NCI-H446 treated with DMSO at 0.1 percent for 48 hours (cell line): Measurements from ENCODE around the gene NPDC1.
"Not testable (repeated sequence)": the region's sequence is repeated elsewhere in the genome, so short reads cannot be mapped to it uniquely, and the experiment has no call there.

Experiments used
- DNase-seq: peaks from one replicate; lab custom pipeline; 2025; lab: John Stamatoyannopoulos, UW

Gene NPDC1

DNA sequence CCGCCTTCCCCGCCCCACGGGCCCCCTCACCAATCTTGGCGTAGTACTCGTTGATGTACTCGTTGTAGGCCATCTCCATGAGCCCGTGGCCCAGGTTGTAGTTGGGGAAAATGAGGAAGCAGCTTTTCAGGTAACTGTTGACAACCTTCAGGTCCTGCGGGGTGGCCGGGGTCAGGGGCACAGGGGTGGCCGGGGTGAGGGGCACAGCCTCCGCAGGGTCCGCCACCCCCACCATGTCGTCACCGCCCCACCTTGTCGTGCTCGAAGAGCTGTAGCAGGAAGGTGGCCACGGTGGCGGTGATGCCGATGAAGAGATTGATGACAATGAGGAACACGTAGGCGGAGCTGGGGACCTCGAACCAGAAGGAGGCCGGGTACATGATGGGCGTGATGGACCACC is 34.8 kb downstream of the NPDC1 start:
- no peak for DNase-seq

DNA sequence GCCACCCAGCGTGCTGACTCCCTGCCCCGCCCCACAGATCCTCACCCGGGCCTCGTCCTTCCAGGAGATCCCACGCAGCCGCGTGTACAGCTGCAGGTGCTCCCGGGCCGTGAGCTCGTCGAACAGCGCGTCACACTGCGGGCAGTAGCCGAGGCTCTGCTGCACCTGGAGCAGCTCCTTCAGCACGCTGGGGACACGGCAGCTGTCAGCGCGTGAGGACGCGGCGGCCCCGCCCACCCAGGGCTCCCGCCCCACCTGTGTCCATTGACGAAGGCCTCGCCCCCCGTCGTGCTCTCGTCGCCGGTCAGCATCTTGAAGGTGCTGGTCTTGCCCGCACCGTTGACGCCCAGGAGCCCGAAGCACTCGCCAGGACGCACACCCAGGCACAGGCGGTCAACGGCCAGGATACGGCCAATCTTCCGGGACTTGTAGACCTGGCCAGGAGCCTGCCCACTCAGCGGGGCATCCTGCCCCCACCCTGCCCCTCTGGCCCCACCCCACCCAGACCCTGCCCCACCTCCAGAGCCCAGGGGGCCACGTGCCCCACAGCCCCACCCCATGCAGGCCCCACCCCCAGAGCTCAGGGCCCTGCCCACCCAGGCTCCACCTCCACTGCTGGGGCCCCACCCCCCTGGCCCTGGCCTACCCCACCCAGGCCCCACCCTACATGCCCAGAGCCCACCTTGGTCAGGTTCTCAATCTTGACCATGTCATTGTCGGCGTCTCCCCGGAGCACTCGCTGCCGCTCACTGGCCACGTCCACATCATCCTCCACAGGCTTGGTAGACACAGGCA is 35.8 kb downstream of the NPDC1 start:
- DNase-seq: no peak

DNA sequence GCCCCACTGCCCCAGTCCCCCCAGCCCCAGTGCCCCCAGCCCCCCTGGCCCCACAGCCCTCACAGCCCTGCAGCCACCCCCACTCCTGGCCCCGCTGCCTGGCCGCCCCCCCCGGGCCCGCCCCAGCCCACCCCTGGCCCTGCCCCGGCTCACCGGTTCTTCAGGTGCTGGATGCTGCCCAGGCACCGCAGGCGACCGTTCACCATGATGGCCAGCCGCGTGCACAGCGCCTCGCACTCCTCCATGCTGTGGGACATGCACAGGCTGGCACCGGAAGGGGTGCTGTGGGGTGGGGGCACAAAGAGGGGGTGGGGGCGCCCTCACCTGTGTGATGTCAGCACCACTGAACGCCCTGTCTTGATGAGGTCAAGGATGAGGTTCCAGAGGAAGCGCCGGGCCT is 36.8 kb downstream of the NPDC1 start:
- DNase-seq: no peak

DNA sequence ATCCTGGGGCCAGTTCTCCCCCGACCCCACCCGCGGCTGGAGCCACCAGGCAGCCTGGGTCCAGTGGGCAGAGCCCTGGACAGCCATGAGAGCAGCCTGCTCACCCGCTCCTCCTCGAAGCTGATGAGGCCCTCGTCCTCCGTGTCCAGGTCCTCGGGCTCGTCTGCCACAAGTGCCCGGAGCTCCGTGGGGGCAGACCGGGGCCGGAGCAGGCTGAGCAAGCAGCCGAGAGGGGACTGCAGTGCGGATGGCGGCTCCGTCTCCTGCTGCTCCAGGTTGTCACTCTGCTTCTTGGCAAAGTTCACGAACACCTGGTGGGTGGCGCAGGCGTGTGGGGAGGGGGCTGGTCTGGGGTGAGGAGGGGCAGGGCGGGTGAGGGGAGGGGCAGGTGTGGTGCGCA is 37.7 kb downstream of the NPDC1 start:
- no peak for DNase-seq

DNA sequence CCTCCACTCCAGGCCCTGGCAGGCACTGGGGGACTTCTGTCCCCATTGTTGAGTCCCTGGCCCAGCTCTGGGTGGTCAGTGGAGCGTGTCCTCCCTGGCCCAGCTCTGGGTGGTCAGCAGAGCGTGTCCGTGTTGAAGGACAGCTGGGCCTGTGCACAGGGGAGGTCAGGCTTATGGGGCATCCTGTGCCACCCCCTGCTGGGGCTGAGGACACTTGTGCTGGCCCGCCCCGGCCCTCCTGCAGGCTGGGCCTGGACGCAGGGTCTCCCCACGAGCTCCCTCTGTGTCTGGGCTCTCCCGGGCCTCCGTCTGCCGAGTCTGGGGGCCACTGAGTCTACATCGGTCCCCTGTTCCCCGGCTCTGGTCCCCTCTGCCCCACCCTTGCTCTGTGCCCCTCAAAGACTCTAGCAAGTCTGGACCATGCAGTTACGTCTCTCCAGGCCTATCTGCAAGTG is 38.1 kb downstream of the NPDC1 start:
- DNase-seq: no peak

DNA sequence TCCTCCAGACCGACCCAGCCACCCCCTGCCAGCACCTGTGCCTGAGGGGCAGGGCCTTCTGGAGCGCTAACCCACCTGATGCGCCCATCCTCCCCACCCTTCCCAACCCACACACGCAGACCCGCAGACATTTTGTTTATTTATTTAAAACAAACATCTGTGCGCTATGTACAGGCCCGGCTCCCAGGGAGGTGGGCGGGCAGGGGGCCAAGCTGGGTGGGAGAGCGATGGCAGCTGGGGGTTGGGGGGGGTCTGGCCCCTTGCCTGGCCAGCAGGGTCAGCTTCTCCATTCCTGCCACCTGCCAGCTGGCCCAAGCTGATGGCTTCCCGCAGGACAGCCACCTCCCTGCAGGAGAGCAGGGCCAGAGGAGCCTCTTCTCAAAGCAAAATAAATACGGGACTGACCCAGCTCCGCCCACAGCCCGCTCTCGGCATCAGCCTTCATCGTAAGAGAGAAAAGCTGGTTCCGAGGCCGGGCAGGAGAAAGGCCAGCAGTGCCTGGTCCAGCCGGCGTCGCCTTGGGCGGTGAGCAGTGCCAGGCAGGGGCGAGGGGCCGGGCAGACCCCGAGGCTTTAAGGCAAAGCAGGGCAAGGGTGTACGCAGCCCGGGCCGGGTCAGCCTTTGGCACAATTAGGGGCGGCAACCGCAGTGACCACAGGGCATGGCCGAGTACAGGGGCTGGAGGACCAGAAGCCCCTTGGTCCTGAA is 38.7 kb downstream of the NPDC1 start:
- DNase-seq: no peak

DNA sequence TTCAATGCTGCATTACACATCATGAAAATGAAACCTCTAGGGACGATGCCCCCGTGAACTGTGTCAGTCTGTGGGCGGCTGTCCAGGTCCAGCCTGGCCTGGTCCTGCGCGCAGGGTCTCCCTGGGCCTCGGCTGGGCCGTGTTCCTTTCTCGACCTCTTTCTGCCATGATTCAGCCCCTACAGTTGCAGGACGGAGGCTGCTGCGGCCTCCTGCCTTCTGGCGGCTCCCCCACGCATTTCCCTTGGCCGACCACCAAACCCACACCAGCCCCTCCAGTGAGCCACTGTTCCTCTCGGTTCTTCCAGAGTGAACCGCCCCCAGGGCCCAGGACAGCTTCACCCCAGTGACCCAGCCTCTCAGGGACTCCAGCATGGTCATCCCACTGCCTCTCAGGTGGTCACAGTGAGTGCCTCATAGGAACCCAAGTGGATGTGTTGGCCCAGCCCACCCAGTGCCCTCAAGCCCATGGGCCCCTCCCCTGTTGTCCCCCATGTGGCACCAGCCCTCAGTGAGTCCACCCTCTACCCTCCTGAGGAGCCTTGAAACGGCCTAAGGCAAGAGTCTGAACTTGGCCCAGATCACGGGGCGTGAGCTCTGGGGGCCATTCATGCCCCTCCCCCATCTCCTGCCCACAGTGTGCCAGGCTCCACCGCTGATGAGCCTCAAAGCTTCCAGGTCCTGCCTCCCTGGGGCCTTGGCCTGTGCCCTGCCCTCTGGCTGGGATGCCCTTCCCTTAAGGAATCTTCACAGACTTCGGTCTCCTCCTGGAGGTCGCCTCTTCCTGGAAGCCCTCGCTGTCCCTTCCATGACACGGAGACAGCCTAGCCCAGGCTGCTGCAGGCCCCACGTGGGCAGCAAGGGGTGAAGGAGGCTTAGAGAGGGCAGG is 39.6 kb downstream of the NPDC1 start:
- DNase-seq: no peak

DNA sequence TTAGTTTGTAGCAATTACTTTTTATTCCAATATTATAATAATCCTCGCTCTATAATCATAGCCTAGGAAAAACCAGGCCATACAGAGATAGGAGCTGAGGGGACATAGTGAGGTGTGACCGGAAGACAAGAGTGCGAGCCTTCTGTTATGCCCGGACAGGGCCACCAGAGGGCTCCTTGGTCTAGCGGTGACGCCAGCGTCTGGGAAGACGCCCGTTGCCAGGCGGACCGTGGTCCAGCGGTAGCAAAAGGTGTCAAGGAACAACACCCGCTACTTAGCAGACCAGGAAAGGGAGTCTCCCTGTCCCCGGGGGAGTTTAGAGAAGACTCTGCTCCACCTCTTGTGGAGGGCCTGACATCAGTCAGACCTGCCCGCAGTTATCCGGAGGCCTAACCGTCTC is 41.7 kb downstream of the NPDC1 start:
- not testable (repeated sequence) for DNase-seq

DNA sequence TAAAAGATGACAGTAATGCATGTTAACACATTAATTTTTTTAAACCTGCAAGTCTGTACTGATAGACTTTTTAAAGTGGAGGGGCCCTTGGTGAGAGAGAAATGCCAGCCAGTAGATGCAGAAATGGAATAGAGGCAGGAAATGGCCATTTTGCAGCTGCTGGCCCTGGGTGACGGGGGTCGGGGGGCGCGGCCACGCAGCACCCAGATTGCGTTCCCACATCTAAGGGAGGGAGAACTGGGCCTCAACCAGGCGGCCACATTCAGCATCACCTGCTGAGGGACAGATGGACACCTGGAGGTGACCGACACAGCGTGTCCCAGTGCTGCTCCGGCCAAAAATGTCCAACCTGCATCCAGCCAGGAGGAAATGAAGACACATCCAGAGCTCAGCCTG is 43.3 kb downstream of the NPDC1 start:
- no peak for DNase-seq

DNA sequence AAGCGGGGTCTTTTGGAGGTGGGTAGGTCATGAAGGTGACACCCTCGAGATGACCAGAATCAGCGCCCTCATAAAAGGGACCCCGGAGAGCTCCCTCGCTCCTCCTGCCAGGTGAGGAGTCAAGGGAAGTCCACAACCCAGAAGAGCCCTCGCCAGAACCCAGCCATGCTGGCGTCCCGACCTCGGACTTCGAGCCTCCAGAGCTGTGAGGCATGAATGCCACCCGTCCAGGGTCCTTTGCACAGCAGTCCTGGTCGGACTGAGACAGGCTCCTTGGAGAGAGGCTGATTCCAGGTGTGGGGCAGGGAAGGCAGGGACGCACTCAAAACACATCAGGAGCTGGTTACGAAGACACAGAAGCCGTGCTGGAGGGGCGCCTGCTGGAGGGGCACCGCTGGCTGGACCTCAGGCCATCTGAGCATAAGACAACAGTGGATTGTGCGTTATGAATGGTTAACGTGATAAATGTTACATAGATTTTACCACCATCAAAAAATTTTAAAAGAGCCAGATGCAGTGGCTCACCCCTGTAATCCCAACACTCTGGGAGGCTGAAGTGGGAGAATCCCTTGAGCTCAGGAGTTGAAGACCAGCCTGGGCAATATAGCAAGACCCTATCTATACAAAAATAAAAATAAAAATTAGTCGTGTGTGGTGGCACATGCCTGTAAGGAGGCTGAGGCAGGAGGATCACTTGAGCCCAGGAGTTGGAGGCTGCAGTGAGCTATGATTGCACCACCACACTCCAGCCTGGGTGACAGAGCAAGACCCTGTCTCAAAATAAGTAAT is 43.9 kb downstream of the NPDC1 start:
- DNase-seq: no peak

DNA sequence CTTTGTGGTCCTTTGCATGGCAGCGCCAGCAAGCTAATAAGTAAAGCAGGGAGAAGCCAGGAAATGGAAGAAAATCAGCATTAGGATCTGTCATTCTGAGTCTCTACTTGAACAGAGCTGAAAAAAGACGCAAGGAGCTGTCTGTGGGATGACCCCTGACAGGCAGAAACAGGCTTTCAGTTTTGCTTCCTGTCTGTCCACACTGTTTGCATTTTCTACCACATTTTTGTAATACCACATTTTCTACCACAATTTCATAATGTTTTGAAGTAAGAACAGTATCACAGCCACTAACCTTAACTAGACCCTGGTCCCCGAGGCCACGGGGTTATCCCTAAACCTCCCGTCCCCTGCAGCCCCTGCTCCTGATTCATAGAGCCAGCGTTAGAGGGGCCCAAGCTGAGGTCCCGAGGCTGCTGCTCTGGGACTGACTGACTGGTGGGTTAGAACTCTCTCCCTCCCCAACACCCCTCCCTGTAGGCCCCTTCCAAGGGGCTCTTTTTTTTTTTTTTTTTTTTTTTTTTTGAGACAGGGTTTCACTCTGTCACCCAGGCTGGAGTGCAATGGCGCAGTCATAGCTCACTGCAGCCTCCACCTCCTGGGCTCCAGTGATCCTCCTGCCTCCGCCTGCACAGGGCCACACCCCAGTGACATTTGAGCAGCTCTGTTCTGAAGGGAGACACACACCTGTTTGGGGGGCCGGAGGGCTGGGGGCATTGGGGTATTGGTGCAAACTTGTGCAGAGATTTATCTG is 45.6 kb downstream of the NPDC1 start:
- no peak for DNase-seq

DNA sequence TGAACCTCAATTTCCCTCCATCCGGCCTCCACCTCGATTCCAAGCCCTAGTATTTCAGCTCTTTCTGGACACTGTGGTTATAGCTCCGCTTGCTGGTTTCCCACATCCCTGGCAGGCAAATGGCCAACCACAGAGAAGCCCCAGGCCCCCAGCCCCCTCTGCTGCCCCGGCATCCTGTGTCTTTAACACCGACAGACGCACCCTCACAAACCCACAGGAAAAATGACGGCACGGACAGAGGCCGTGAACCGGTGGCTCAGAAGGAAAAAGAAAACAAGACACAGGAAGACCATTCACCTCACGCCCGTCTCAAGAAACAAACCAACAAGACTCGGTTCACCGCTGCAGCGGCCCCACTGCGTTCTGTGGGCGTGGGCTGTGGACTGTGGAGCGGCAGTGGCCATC is 48.1 kb downstream of the NPDC1 start:
- DNase-seq: no peak

DNA sequence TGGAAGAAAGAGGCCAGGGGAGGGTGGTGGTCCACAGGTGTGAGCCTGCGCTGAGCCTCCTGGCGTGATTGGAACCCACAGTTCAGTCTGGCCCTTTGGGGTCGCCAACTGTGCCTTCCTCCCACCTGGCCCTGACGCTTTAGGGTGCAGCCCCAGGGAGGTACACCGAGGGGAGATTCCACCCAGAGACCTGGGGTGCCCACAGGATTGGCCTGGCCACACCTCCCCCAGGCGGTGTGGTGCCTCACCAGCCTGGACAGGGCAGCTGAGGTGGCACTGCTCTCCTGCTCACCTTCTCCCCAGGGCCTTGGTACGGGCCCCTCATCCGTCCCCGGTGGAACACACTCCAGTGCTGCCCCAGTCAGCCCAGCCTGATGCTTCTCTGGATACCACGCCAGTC is 48.6 kb downstream of the NPDC1 start:
- DNase-seq: no peak

DNA sequence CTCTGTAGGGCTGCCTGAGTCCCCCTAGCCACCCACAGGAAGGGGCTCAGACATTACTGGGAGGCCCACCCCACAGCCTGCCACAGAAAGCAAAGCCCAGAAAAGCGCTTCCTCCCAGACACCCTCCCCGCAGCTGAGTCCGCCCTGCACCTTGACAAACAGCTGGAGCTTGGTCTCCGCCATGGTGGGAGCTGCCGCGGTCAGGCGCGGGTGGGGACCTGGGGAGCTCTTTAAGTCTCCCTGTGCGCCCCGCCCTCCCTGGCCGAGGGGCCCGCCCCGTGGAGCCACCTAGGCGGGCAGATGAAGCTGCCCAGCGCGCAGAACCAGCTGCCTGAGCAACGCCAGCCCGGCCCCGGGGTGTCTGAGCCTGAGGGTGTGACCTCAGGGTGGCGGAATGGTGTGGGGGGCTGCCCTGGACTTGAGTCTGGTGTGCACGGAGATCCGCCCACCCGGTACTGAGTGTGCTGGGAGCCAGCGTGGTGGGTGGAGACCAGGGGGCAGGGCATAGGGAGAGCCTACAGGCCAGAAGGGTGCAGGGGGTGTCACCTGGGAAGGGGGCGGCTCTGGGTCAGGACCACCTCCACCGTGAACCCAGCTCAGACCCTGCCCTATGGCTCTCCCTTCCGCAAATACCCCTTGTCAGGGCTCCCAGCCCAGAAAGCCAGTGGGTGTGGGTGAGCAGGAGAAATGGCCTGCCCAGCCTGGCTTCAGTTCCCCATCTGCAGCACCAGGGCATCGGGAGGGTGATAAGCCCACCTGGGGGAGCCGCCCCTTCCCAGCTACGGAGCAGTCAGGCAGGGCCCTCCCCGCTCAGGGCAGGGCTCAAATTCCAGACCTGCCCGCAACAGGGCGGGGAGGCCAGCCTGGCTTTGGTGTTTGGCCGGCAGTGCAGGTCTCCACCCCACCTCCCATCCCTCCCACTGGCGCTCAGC is 49.4 kb downstream of the NPDC1 start, which contains the start of gene CLIC3:
CLIC3 (minus strand) TSS at position 208 of the 932 bp plus-strand sequence; CDS start at position 183, 25 bp downstream.
- DNase-seq: no peak

DNA sequence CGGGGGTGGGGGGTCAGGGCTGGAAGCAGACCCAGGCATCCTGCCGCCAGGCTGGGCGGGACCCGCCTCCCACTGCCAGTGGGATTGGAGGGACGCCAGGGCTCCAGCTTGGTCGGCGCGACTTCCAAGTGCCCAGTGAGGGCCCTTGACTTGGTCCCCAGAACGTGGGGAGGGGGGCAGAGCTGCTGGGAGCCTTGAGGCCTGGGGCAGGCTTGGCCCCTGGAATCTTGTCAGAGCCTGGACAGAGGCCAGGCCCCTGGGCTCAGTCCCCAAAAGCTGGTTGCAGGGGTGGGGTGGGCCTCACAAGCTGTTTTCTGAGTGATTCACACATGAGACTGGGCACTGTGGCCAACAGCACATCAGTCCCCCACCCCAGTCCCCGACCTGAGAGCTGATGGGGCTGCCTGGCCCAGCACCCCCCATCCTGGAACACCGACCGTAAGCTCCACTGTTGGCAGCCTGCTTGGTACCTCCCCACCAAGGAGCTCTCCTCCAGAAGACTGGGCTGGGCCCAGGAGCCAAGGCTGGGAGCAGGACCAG is 50.1 kb downstream of the NPDC1 start:
- no peak for DNase-seq

DNA sequence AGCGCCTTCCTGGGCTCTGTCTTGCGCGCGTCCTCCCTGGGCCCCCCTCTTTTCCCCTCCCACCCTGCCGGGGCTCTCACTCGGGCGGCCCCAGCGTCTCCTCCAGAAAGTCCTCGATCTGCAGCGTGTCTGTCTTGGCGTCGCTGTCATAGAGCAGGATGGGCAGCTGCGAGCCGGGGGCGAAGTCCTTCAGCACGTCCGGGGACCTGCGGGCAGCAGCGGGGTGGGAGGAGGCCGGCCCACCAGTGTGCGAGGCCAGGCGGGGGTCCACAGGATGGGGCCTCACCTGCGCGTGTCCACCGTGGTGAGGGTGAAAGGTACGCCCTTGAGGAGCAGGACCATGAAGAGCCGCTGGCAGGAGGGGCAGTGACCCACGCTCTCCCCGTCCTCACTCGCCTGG is 50.6 kb downstream of the NPDC1 start:
- no peak for DNase-seq

DNA sequence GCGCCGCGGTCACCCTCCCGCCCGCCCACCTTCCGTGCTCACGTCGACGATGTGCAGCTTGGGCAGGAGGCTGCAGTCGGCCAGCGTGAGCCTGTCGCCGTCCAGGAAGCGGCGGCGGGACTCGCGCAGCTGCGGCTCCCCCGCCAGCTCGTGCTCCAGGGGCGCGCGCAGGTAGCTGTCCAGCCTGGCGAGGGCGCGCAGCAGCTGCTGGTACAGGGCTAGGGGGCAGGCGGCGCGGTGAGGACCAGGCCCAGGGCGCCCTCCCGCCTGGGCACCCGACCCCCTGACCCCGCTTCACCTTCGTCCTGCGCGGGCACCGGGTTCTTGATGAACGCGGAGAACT is 51.1 kb downstream of the NPDC1 start:
- DNase-seq: no peak

DNA sequence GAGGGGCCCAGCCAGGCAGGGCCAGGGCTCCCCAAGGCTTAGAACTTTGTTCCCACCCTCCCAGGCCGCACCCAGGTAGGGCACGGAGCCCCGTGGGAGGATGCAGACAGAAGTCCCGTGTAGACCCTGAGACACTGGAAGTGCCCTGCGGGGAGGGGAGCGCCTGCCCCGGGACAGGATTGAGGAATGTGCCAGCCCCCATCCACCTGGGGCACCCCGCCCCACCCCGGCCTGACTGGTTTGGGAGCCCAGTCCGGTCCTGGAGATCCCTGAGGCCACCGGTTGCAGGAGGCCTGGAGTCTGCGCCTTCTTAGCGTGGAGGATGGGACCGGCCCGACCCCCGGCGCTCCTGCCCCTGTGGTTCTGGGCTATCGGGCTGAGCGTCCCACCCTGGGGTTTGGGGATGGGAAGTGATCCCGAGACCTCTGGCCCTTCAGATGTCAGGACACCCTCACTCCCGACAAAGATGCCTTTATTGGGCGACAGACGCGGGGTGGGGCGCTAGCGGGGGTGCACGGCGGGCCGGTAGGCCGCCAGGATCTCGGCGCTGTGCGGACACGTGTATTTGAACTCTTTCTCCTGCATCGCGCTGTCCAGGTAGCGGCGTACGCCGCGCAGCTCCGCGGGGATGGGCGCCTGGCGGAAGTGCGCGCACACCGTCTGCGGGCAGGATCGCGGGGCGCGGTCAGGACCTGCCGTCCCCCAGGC is 51.6 kb downstream of the NPDC1 start:
- no peak for DNase-seq

DNA sequence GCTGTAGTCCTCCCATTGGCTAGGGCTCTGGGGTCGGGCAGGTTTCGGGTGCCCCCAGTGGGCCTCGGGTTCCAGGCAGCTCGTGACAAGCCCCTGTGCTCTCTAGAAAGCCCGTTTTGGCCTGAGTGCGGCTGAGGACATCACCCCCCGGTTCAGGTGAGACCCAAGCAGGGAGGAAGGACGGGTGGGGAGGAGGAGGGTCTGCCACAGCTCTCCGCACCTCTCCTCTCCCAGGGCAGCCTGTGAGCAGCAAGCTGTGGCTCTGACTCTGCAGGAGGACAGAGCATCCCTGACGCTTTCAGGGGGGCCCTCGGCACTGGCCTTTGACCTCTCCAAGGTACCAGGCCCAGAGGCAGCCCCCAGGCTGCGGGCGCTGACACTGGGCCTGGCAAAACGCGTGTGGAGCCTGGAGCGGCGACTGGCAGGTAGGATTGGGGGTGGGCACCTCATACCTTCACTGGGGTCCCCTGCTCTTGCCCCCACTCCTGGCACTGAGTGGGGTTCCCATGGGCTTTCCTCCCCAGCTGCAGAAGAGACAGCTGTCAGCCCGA is 53.1 kb downstream of the NPDC1 start:
- DNase-seq: no peak
